HG03432 (cell line): ENCODE data around the gene PTPN6.

Experiments used
- ATAC-seq: cut with Tn5 transposase; IDR thresholded peaks from one replicate; pipeline ENCODE4 v1.9.1; 2021; ENCODE audit warnings: mild to moderate bottlenecking, moderate library complexity; ENCODE audit not compliant: unreplicated experiment

PTPN6 gene

DNA sequence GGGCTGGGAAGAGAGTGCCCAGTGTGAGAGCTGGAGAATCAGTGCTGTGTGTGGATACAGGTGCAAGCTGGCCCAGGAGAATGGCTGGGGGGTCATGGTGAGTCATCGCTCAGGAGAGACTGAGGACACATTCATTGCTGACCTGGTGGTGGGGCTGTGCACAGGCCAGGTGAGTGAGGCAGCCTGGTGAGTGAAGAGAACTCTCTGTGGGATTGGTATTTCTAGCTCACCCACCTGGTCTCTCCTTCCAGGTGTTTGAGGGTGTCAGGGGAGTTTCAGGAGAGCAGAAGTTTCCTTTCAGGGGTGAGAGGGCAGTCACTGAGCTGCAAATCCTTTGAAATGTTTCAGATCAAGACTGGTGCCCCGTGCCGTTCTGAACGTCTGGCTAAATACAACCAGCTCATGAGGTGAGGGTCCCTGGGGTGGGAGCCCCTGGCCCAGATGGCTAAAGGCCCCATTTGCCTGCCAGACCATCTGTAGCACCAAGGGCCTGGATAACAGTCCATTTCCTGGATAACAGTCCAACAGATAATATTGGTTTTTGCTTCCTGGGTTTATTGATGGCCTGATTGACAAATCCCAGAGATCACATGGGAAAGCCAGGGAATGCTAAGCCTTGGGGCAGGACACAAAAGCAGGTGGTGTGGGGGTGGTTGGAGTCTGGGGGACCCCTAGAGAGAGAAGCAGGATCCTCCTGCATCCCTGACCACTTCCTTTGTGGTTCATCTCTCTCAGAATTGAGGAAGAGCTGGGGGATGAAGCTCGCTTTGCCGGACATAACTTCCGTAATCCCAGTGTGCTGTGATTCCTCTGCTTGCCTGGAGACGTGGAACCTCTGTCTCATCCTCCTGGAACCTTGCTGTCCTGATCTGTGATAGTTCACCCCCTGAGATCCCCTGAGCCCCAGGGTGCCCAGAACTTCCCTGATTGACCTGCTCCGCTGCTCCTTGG is 28.9 kb upstream of the PTPN6 start:
- ATAC-seq = no peak

DNA sequence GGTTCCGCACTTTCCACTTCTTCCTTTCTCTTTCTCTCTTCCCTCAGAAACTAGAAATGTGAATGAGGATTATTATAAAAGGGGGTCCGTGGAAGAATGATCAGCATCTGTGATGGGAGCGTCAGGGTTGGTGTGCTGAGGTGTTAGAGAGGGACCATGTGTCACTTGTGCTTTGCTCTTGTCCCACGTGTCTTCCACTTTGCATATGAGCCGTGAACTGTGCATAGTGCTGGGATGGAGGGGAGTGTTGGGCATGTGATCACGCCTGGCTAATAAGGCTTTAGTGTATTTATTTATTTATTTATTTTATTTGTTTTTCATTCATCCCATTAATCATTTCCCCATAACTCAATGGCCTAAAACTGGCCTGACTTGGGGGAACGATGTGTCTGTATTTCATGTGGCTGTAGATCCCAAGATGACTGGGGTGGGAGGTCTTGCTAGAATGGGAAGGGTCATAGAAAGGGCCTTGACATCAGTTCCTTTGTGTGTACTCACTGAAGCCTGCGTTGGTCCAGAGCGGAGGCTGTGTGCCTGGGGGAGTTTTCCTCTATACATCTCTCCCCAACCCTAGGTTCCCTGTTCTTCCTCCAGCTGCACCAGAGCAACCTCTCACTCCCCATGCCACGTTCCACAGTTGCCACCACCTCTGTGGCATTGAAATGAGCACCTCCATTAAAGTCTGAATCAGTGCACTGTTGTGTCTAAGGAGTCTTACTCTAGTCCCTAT is 28.0 kb upstream of the PTPN6 start:
- no peak for ATAC-seq

DNA sequence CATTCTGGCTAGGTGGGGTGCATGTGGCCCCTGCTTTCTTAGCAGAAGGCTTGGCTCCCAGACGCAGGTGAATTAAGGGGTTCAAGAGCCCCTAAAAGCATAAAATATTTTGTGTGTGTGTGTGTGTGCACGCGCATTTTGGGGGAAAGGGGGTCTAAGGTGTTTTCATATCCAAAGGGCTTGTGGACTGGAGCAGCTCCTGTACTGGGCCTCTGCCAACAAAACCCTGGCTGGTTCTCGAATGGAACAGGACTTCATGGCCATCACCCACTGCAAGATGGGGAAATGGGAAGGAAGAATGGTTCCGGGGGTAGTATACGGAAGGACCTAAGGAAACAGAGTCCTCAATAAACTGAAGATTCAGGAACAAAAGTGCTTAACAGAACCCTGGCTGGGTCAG is 27.3 kb upstream of the PTPN6 start:
- ATAC-seq = no peak

DNA sequence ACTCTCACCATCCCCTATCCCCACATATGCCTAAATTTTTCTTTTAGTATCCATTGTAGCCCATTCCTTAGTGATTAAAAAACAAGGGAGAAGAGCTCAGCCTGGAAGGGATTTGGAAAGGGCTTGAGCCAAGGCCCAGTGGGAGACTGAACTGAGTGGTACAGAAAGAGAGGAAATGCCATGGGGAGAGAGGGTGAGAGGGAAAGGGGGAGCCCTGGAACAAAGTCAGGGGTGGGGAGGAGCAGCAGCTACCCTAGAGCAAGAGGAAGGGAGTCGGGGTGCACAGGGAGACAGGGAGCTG is 26.0 kb upstream of the PTPN6 start:
- no peak for ATAC-seq

DNA sequence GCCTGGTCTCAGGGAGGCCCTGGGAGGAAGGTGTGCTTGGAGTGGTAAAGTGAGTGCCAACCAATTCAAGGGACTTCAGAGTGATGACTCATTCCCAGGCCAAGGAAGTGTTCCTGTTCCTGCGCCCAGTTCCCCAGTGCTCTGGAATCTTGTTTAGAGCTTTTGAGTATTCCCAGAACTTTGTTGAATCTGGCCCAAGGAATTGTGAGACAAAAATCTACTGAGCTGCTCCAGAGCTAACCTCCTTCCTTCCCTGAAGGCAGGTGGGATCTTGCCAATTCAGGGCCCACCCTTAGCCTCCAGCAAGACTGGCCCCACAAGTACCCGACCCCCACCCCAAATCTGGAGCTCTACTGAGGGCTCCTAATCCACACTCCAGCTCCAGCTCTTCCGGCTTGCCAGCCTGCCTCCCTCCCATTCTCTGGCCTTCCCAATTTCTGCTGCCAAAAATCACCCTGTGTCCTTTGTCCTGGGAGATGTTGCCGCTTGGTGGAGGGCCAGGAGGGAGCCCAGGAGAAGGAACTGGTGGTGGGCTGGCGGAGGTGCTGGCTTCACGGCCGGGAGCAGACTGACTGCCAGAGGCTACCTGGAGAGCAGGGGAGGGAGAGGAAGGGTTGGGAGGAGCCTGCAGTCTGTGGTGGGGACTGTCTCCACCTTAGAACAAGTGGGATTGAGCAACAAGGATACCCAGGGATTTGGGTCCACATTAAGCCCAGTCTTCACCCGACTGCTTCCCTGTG is 25.4 kb upstream of the PTPN6 start:
- no peak for ATAC-seq

DNA sequence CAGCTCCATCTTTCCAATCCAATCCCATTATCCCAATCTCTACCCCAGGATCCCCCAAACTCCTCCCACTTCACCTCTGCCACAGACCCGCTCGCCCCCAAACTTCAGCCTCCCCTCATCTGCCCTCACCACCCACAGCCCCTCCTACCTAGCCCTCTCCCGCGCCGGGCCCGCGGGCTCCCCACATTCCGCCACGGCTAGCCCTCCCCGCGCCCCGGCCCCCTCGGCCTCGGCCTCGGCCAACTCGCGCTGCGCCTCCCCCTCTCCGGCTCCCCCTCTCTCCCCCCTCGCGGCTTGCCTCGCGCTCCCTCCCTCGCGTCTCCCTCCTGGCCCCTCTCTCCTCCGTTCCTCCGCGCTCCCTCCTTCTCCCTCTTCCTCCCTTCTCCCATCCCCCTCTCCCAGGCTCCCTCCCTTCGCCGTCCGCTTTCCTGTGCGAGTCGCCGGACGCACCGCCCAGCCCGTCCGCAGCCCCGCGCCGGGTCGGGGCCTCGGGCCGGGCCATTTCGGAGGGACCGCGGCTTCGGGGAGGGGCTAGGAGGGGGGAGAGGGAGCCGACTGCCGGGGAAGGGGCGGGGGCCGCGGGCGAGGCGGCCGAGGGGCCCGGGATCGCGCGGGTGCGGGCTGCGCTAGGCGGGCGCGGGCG is 23.7 kb upstream of the PTPN6 start, which contains the start of gene ATN1:
Gene ATN1, plus strand, starts transcription at position 581 of the 643 bp plus-strand sequence. CDS start 6,043 bp downstream, outside the sequence.
- ATAC-seq = no peak

DNA sequence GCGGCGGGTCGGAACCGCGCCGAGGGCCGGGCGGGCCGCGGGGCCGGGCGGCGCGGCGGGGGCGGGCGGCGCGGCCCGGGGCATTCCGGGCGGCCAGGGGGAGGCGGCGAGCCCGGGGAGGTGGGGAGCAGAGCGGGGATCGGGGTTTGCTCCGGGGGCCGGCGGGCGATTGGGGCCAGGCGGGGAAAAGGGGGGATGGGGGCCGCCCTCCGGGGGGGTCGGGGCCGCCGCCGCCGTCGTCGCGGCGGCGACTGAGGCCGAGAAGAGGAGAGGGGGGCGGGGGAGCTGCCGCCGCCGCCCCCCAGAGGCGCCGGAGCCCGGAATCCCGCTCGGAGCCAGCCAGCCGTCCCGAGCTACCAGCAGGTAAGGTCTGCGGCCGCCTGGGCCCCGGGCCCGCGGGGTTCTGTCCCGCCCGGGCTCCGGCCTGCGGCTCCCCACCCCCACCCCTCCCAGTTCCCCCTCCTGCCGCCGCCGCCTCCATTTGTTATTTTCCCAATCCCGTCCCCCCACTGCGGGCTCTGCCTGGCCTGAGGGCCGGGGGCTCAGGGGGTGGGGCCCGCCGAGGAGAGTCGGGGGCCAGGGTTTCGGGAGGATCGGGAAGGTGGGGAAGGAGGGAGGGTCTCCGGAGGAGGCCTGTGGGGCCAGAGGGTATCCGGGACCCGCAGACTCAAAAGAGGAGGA is 23.0 kb upstream of the PTPN6 start:
- no peak for ATAC-seq

DNA sequence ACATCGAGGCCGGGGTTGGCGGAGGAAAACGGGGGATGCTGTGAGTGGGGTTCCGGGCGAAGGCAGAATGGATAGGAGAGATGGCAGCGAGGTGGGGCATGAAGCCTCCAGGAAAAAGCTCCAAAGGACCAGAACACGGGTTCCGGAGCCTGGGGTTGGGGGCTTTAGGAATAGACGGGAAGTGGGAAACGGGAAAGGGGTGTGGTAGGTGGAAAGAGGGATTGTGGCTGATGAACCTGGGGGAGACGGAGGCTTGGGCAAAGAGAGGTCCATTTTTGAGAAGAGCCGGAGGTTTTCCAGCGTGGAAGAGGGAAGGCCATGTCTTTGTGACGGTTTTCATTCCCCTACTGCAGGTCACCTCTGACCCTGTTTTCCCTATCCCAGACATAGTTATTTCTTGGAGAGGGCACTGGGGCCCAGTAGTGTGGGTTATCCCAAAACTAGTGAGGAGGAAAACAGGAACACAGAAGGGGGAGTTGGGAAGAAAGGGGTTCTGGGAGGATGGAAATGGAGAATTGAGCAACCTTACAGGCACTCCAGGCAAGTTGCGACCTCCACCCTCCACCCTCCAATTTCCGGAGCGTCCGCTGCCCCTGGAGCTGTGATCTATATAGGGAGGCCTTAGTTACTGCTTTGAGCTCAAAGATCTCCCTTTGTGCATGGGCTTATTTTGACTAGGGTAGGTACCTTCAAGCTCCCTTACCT is 22.3 kb upstream of the PTPN6 start:
- ATAC-seq = no peak

DNA sequence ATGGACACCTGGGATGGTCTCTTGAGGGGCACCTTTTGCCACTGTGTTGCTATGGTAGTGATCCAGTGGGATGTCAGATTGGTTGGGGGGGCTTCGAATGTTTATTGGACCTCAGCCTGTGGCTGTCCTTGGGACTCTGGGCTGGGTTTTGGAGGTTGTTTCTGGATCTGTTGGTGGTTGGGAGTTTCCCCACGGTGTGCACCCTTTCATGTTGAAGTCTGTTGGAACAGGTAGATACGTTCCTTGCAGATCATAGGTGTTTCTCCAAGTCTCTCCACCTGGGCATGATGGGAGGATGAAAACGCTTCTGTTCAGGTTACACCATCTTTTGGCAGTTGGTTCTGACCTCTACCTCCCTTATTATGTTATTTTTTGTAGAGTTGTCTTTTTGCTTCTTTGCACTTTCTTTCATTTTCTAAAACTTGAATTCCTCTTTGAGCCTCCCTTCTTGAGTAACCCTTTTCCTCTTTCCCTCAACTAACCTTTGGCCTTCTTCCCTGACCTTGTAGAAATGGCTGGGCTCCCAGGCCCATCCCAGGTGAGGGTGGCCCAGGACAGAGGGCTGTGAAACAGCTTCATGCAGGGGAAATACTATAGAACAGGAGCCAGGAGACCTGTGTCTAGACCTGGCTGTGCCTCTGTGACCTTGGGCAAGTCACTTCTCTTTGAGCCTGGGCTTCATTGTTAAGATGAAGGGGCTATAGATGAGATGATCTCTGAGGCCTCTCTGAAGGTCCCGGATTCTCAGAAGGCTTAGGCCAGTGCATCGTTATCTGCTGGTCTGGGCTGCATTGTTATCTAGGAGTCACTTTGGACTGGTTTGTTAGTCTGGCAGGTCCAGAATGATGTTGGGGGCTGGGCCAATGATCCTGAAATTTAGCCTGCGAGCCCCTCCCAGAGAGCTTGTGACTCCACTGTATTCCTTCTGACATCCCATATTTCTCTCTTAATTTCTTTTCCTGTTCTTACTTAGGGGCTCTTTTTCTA is 21.4 kb upstream of the PTPN6 start:
- no peak for ATAC-seq

DNA sequence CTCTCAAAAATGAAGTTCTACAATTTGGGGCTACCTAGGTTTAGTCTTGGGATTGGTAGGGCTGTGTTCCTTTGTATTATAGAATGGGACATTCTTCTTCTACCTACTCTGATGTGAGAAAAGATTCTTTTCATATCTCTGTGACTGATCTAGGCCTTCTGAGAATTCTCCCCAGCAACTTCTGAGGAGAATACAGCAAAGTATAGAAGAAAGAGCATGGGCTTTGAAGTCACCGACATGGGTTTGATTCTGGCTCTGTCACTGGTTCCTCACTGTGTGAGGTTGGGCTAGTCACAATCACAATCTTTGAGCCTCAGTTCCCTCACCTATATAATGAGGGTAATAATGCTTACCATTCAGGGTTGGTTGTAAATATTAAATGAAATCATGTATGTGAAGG is 18.4 kb upstream of the PTPN6 start:
- ATAC-seq = no peak

DNA sequence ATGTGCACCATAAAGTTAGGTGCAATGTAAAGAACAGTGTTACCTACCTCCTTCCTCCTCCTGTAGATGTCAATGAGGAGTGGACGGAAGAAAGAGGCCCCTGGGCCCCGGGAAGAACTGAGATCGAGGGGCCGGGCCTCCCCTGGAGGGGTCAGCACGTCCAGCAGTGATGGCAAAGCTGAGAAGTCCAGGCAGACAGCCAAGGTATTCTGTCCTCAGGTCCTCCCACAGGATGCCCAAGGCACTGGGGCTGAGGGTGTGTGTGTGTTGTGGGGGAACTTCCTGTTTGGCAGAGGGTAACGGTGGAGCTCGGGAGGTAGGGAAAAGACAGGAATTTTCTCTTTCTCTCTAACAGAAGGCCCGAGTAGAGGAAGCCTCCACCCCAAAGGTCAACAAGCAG is 17.0 kb upstream of the PTPN6 start:
- ATAC-seq = no peak

DNA sequence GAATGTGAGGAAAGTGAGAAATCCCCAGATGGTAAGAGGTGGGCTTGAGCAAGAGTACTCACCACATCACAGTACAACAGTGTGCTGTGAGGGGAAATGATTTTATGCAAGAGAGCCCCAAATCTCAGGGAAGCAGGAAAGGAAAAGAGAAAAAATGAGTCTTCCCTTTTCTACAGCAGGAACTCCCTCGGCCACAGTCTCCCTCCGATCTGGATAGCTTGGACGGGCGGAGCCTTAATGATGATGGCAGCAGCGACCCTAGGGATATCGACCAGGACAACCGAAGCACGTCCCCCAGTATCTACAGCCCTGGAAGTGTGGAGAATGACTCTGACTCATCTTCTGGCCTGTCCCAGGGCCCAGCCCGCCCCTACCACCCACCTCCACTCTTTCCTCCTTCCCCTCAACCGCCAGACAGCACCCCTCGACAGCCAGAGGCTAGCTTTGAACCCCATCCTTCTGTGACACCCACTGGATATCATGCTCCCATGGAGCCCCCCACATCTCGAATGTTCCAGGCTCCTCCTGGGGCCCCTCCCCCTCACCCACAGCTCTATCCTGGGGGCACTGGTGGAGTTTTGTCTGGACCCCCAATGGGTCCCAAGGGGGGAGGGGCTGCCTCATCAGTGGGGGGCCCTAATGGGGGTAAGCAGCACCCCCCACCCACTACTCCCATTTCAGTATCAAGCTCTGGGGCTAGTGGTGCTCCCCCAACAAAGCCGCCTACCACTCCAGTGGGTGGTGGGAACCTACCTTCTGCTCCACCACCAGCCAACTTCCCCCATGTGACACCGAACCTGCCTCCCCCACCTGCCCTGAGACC is 15.6 kb upstream of the PTPN6 start:
- ATAC-seq = no peak

DNA sequence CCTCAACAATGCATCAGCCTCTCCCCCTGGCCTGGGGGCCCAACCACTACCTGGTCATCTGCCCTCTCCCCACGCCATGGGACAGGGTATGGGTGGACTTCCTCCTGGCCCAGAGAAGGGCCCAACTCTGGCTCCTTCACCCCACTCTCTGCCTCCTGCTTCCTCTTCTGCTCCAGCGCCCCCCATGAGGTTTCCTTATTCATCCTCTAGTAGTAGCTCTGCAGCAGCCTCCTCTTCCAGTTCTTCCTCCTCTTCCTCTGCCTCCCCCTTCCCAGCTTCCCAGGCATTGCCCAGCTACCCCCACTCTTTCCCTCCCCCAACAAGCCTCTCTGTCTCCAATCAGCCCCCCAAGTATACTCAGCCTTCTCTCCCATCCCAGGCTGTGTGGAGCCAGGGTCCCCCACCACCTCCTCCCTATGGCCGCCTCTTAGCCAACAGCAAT is 14.9 kb upstream of the PTPN6 start:
- no peak for ATAC-seq

DNA sequence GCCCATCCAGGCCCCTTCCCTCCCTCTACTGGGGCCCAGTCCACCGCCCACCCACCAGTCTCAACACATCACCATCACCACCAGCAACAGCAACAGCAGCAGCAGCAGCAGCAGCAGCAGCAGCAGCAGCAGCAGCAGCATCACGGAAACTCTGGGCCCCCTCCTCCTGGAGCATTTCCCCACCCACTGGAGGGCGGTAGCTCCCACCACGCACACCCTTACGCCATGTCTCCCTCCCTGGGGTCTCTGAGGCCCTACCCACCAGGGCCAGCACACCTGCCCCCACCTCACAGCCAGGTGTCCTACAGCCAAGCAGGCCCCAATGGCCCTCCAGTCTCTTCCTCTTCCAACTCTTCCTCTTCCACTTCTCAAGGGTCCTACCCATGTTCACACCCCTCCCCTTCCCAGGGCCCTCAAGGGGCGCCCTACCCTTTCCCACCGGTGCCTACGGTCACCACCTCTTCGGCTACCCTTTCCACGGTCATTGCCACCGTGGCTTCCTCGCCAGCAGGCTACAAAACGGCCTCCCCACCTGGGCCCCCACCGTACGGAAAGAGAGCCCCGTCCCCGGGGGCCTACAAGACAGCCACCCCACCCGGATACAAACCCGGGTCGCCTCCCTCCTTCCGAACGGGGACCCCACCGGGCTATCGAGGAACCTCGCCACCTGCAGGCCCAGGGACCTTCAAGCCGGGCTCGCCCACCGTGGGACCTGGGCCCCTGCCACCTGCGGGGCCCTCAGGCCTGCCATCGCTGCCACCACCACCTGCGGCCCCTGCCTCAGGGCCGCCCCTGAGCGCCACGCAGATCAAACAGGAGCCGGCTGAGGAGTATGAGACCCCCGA is 14.3 kb upstream of the PTPN6 start:
- ATAC-seq = peak; percentile 5

DNA sequence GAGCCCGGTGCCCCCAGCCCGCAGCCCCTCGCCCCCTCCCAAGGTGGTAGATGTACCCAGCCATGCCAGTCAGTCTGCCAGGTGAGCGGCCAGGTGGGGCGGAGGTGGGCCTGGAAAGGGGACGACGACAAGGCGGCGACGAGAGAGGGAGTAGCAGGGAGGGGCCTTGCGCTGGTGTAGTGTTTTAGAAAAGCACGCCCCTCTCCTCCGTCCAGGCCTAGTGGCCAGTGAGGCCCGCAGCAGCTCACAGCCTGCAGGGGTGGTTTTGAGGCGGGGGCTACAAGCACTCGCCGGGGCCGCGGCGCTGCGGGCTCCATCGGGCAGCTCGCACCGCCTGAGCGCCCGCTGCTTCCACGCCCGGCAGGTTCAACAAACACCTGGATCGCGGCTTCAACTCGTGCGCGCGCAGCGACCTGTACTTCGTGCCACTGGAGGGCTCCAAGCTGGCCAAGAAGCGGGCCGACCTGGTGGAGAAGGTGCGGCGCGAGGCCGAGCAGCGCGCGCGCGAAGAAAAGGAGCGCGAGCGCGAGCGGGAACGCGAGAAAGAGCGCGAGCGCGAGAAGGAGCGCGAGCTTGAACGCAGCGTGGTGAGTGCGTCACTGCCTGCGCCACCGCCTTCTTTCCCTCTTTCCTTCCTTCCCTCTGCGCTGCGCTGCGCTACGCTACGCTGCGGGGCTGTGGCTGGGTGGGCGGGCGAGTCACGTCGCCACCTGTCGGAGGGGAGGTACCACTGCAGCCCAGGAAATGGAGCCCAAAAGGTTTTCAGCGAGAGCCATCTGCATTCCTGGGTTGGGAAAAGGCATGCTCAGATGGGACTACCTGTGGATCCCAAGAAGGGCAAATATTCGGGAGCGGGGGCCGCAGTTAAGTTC is 13.4 kb upstream of the PTPN6 start:
- peak; percentile 86 for ATAC-seq
